ENCODE measurements around the gene PRKCI.
"Not testable (repeated sequence)": the region's sequence is repeated elsewhere in the genome, so short reads cannot be mapped to it uniquely, and the experiment has no call there.

GRCh38 chr3:170327868-170328548 is 105.8 kb downstream of the PRKCI start:
- TF ChIP-seq POLR2A (conservative IDR thresholded peaks at IDR 0.05); HNRNPUL1 (IDR thresholded peaks at IDR 0.05; ENCODE audit: low read length); HDAC3 (IDR thresholded peaks at IDR 0.05; ENCODE audit: borderline replicate concordance, partially characterized antibody); SMARCA5 (IDR thresholded peaks at IDR 0.05); TAF1 (IDR thresholded peaks at IDR 0.05; ENCODE audit: control insufficient read depth, extremely low read depth, insufficient read depth, low read length, severe bottlenecking); NCOA6 (IDR thresholded peaks at IDR 0.05); TCFL5 (CRISPR knock-in tag; conservative IDR thresholded peaks at IDR 0.05); HNRNPL (IDR thresholded peaks at IDR 0.05; ENCODE audit: low read depth, low read length); NR2C1 (IDR thresholded peaks at IDR 0.05); NR2C1 (tag; IDR thresholded peaks at IDR 0.05): not testable (repeated sequence)

All from K562 (cell line).